ENCODE measurements around the gene TMBIM1. TPM values are rescaled to one million over a fixed set of nuclear protein-coding genes. Genes with fewer than 3 reads are reported as not detected.

TMBIM1 gene
- total and polyA plus RNA-seq, 2 donors (not counting 3 experiments of a cell fraction or from before 2014, with no cell fraction given): 141 to 229 TPM

- TF ChIP-seq POLR2AphosphoS5 (IDR thresholded peaks at IDR 0.05; ENCODE audit: insufficient read depth, low read depth, low read length) (no peak), EZH2 (IDR thresholded peaks at IDR 0.05; ENCODE audit: borderline replicate concordance, low read depth, low read length, severe bottlenecking) (no peak), MYC (IDR thresholded peaks at IDR 0.05; ENCODE audit: low read depth, low read length) (no peak), MAX (IDR thresholded peaks at IDR 0.05; ENCODE audit: insufficient read depth, insufficient read length) (no peak), CTCF (IDR thresholded peaks at IDR 0.05; ENCODE audit: extremely low read depth in 1 of 2, insufficient read depth in 1 of 2, low read depth in 1 of 2, low read length in 2 of 2) (no peak), GATA2 (IDR thresholded peaks at IDR 0.05; ENCODE audit: insufficient read depth, insufficient read length, low read depth, low read length) (no peak), POLR2A (IDR thresholded peaks at IDR 0.05; ENCODE audit: low read depth, low read length) (no peak), JUN (IDR thresholded peaks at IDR 0.05; ENCODE audit: borderline replicate concordance, insufficient read depth, insufficient read length, low read depth) (no peak), FOS (IDR thresholded peaks at IDR 0.05; ENCODE audit: borderline replicate concordance, insufficient read depth, low read length) (no peak)
- no TSS peak for BruUV-seq (replicated peaks)
These were observed 57.3 kb downstream of the TMBIM1 start for GRCh38 chr2:218235017-218235416.

More at GRCh38 chr2:218235017-218235416, 57.3 kb downstream of the TMBIM1 start:
- Histone ChIP-seq H3K9me3 (replicated peaks; ENCODE audit: control insufficient read depth, insufficient read depth, low read length) (no peaks in the 10 kb centered on the region), H3K27ac (ENCODE audit: insufficient read depth, low read depth, low read length) (no peak overlapping the region), H3K9me1 (replicated peaks; ENCODE audit: control insufficient read depth, extremely low read depth, insufficient read depth, low read length) (no peaks in the 10 kb centered on the region), H3K27me3 (ENCODE audit: control insufficient read depth in 2 of 2, insufficient read depth in 2 of 2, low read length in 2 of 2) (no peaks in the 10 kb centered on the region), H3K9ac (replicated peaks; ENCODE audit: extremely low read depth, insufficient read depth, low read length) (no peak overlapping the region), H3K36me3 (ENCODE audit: control insufficient read depth in 2 of 2, extremely low read depth in 1 of 2, insufficient read depth in 2 of 2, low read length in 2 of 2) (peaks cover 39 to 41% of the 10 kb centered on the region in 2 experiments), H3K4me2 (ENCODE audit: insufficient read depth, low read length) (no peak overlapping the region), H3K79me2 (ENCODE audit: control insufficient read depth, insufficient read depth, low read length) (peaks cover 44% of the 10 kb centered on the region), H4K20me1 (replicated peaks; ENCODE audit: control insufficient read depth, extremely low read depth, insufficient read depth, low read length) (no peaks in the 10 kb centered on the region), H2AFZ (ENCODE audit: low read depth, low read length) (no peak overlapping the region), H3K4me1 (ENCODE audit: control insufficient read depth, extremely low read depth, insufficient read depth, low read length) (peaks cover 8% of the 10 kb centered on the region), H3K4me3 (replicated peaks in 1 of 3; ENCODE audit: insufficient read depth in 1 of 3, low read depth in 1 of 3, low read length in 3 of 3) (no peak overlapping the region)
- ChIA-PET CTCF (no interaction called here), POLR2A (no interaction called here)
- intact Hi-C loops (cut with micrococcal nuclease): no loop called here
- DNase-seq (ENCODE audit: low read depth, low spot score) (no peak), FAIRE-seq (no peak)
- dilution Hi-C loops (cut with MboI; ENCODE audit: extremely low pct_ligation_motif_present, low sequenced_read_pairs): no loop called here
